Kidney (tissue), 14 donors: Measurements from ENCODE around the gene MAPK10. TPM values are rescaled to one million over a fixed set of nuclear protein-coding genes. Genes with fewer than 3 reads are reported as not detected.

Source experiments
- DNase-seq, 5 donors: peaks; one replicate each; pipeline ENCODE4 v3.0.0-alpha.2; 2013 to 2020
- FAIRE-seq: peaks from 2 replicates; lab custom pipeline; 2012; peaks lifted over from hg19 to GRCh38; lab: Jason Lieb, UNC
- H3K27ac ChIP-seq, 2 donors: one replicate each; pipeline ENCODE4 v1.7.0; 2013; ENCODE audit warnings: low read depth in 2 of 2, low read length in 2 of 2, inconsistent platforms in 1 of 2
- H3K27me3 ChIP-seq: one replicate; pipeline ENCODE4 v1.7.1; 2013; ENCODE audit warnings: low read length, inconsistent platforms; ENCODE audit not compliant: control insufficient read depth, insufficient read depth
- H3K36me3 ChIP-seq, 3 donors: one replicate each; pipeline versions ENCODE4 v1.7.0 to v1.7.1; 2013; ENCODE audit warnings: low read length in 3 of 3, control low read depth in 1 of 3, inconsistent platforms in 1 of 3; ENCODE audit not compliant: insufficient read depth in 3 of 3, control insufficient read depth in 2 of 3
- H3K4me1 ChIP-seq, 3 donors: one replicate each; pipeline versions ENCODE4 v1.7.0 to v1.7.1; 2013; ENCODE audit warnings: low read length in 3 of 3, inconsistent platforms in 1 of 3, low read depth in 1 of 3; ENCODE audit not compliant: control insufficient read depth in 2 of 3, insufficient read depth in 2 of 3
- H3K4me3 ChIP-seq, 3 donors: one replicate each; pipeline versions ENCODE4 v1.7.0 to v1.8.1; 2013; ENCODE audit warnings: low read length in 3 of 3, control low read depth in 1 of 3, inconsistent platforms in 1 of 3
- H3K9ac ChIP-seq, 3 donors: one replicate each; pipeline versions ENCODE4 v1.7.0 to v1.7.1; 2013; ENCODE audit warnings: low read length in 3 of 3, control low read depth in 1 of 3, inconsistent platforms in 1 of 3
- H3K9me3 ChIP-seq, 3 donors: one replicate each; pipeline versions ENCODE4 v1.7.0 to v1.7.1; 2013; ENCODE audit warnings: low read length in 3 of 3, control low read depth in 1 of 3, inconsistent platforms in 1 of 3; ENCODE audit not compliant: control insufficient read depth in 2 of 3, insufficient read depth in 1 of 3
- CTCF ChIP-seq: IDR thresholded peaks from 3 replicates; pipeline ENCODE4 v1.5.1; 2012; ENCODE audit warnings: mild to moderate bottlenecking, moderate library complexity, borderline replicate concordance; ENCODE audit not compliant: insufficient read depth; ENCODE audit errors: extremely low read depth
- intact Hi-C: fragments of 100-400 bp; cut with DNase I; formaldehyde crosslinking; loops from one replicate; pipeline ENCODE4 v1.11.1; 2022
- polyA plus RNA-seq: library from polyadenylated mRNA; stranded (reverse); fragments of 350-450 nt; fragmentation: Illumina TruSeq; extraction: RNeasy Lipid Tissue Mini Kit (QIAGEN cat#74804); gene quantifications from one replicate; pipeline ENCODE4 v1.2.3, GENCODE V29; 2014; ENCODE audit warnings: low read depth, low replicate concordance; ENCODE audit not compliant: insufficient read depth
- total RNA-seq: library from RNA; stranded (reverse); fragmentation: NEBNext Ultra II Directional; extraction: Animal tissue kit (Norgen Biotek cat#: 25700); gene quantifications from one replicate; pipeline ENCODE4 v1.2.1, GENCODE V29; 2021
- donor health status: control.
- donor health status: control.
- donor health status: control.
- donor health status: control.
- donor health status: control.
- donor health status: DM: yes; HTN: yes; CAD: no.
- donor health status: Normal renal cell carcinoma (clear cell type).

Gene MAPK10
- total and polyA plus RNA-seq, 2 donors from 2014 or later = 27.6 to 54.5 TPM

DNA sequence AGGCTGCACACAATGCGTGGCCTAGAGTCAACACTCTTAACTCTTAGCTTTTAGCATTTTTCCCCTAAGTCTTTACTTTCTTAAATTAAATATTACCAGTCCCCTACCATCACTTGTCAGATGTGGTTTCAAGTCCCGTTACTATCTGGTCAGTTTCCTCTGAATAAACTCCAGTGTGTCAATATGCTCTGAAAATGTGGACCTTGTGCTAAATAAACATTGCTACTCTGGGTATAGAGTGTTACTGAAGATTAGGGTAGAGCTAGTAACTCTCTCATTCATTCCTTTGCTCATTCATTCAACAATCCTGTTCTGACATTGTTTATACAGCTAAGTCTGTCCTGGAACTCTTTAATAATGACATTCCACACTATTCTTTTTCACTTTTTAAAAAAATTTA lies 251.0 kb downstream of the MAPK10 start:
- Histone ChIP-seq H3K9ac (no peak overlapping the region), H3K27me3 (no peaks in the 10 kb centered on the region), H3K27ac (no peak overlapping the region), H3K4me3 (no peak overlapping the region), H3K4me1 (no peaks in the 10 kb centered on the region), H3K36me3 (no peaks in the 10 kb centered on the region), H3K9me3 (no peaks in the 10 kb centered on the region)
- no peak for DNase-seq
- FAIRE-seq = no peak
- TF ChIP-seq CTCF = no peak
- intact Hi-C loops = no loop called here

GRCh38 chr4:86108137-86108536 lies 251.7 kb downstream of the MAPK10 start:
- Histone ChIP-seq H3K27ac (no peak overlapping the region), H3K36me3 (no peaks in the 10 kb centered on the region), H3K9me3 (no peaks in the 10 kb centered on the region), H3K27me3 (no peaks in the 10 kb centered on the region), H3K4me3 (no peak overlapping the region), H3K9ac (no peak overlapping the region), H3K4me1 (no peaks in the 10 kb centered on the region)
- FAIRE-seq (no peak), DNase-seq (no peak)
- TF ChIP-seq CTCF = no peak
- intact Hi-C loops = no loop called here

GRCh38 chr4:86107112-86107511 lies 252.7 kb downstream of the MAPK10 start:
- Histone ChIP-seq H3K27me3 (no peaks in the 10 kb centered on the region), H3K27ac (no peak overlapping the region), H3K36me3 (no peaks in the 10 kb centered on the region), H3K4me3 (no peak overlapping the region), H3K4me1 (no peaks in the 10 kb centered on the region), H3K9ac (no peak overlapping the region), H3K9me3 (no peaks in the 10 kb centered on the region)
- intact Hi-C loops = no loop called here
- DNase-seq = no peak
- TF ChIP-seq CTCF = no peak
- FAIRE-seq = no peak

- TF ChIP-seq CTCF = no peak
- H3K9me3 ChIP-seq = no peaks in the 10 kb centered on the region
- no peak overlapping the region for H3K4me3 ChIP-seq
- H3K9ac ChIP-seq = no peak overlapping the region
- H3K4me1 ChIP-seq = no peaks in the 10 kb centered on the region
- DNase-seq = no peak
- no peaks in the 10 kb centered on the region for H3K27me3 ChIP-seq
- no peaks in the 10 kb centered on the region for H3K36me3 ChIP-seq
- FAIRE-seq = no peak
- no peak overlapping the region for H3K27ac ChIP-seq
- intact Hi-C loops = no loop called here
Observed at GRCh38 chr4:86106475-86106874, 253.4 kb downstream of the MAPK10 start.
